Thoracic aorta (tissue), 2 donors: ENCODE results near the gene EVC. TPM values are rescaled to one million over a fixed set of nuclear protein-coding genes. Genes with fewer than 3 reads are reported as not detected.

Experiments
- ATAC-seq: fragments of 150-250 bp; one replicate; pipeline ENCODE4 v1.8.0; 2017; ENCODE audit warnings: low read depth; ENCODE audit not compliant: insufficient number of reproducible peaks, low FRiP score
- DNase-seq: peaks from one replicate; pipeline ENCODE4 v3.0.0-alpha.2; 2020; ENCODE audit warnings: low spot score
- H3K27ac ChIP-seq, 2 donors: fragments of 200-600 bp; sonication (generic); 1 replicate in 1 of 2; 2 replicates in 1 of 2; pipeline ENCODE4 v1.5.1; 2016; ENCODE audit warnings: mild to moderate bottlenecking in 2 of 2, moderate library complexity in 2 of 2
- H3K27me3 ChIP-seq: fragments of 200-600 bp; sonication (generic); replicated peaks from 2 replicates; pipeline ENCODE4 v1.6.0; 2016; ENCODE audit warnings: mild to moderate bottlenecking; ENCODE audit not compliant: insufficient read depth
- H3K36me3 ChIP-seq: fragments of 200-600 bp; sonication (generic); one replicate; pipeline ENCODE4 v1.5.1; 2016
- H3K4me1 ChIP-seq, 2 donors: fragments of 200-600 bp; sonication (generic); 1 replicate in 1 of 2; 2 replicates in 1 of 2; pipeline versions ENCODE4 v1.5.1 to v1.6.0; 2016; ENCODE audit warnings: low read depth in 2 of 2, mild to moderate bottlenecking in 1 of 2; ENCODE audit not compliant: control insufficient read depth in 1 of 2
- H3K4me3 ChIP-seq: fragments of 200-600 bp; sonication (generic); 2 replicates; pipeline ENCODE4 v1.5.1; 2016; ENCODE audit warnings: mild to moderate bottlenecking
- H3K9me3 ChIP-seq: fragments of 200-600 bp; sonication (generic); 2 replicates; pipeline ENCODE4 v1.5.1; 2016
- total RNA-seq, 2 donors: library from RNA; depleted of rRNA; stranded (reverse); fragments of >200 nt; gene quantifications; one replicate each; pipeline versions ENCODE4 v1.1.0 to v1.2.3, GENCODE V29; 2016
- TF ChIP-seq, protein P1 (sequence below): fragments of 200-600 bp; sonication (generic); IDR thresholded peaks from one replicate; pipeline ENCODE4 v1.5.1; 2019; ENCODE audit warnings: antibody characterized with exemption

EVC gene
- total RNA-seq, 2 donors from 2014 or later = 65.1 to 88.5 TPM

- Histone ChIP-seq H3K36me3 (peaks cover 18% of the 10 kb centered on the region), H3K9me3 (no peaks in the 10 kb centered on the region), H3K4me3 (no peak overlapping the region), H3K27ac (no peak overlapping the region), H3K4me1 (no peaks in the 10 kb centered on the region), H3K27me3 (no peaks in the 10 kb centered on the region)
- DNase-seq = no peak
- TF ChIP-seq, protein P1, sequence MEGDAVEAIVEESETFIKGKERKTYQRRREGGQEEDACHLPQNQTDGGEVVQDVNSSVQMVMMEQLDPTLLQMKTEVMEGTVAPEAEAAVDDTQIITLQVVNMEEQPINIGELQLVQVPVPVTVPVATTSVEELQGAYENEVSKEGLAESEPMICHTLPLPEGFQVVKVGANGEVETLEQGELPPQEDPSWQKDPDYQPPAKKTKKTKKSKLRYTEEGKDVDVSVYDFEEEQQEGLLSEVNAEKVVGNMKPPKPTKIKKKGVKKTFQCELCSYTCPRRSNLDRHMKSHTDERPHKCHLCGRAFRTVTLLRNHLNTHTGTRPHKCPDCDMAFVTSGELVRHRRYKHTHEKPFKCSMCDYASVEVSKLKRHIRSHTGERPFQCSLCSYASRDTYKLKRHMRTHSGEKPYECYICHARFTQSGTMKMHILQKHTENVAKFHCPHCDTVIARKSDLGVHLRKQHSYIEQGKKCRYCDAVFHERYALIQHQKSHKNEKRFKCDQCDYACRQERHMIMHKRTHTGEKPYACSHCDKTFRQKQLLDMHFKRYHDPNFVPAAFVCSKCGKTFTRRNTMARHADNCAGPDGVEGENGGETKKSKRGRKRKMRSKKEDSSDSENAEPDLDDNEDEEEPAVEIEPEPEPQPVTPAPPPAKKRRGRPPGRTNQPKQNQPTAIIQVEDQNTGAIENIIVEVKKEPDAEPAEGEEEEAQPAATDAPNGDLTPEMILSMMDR = no peak
- ATAC-seq = no peak
Measured at GRCh38 chr4:5824635-5825034, 113.6 kb downstream of the EVC start.

DNA sequence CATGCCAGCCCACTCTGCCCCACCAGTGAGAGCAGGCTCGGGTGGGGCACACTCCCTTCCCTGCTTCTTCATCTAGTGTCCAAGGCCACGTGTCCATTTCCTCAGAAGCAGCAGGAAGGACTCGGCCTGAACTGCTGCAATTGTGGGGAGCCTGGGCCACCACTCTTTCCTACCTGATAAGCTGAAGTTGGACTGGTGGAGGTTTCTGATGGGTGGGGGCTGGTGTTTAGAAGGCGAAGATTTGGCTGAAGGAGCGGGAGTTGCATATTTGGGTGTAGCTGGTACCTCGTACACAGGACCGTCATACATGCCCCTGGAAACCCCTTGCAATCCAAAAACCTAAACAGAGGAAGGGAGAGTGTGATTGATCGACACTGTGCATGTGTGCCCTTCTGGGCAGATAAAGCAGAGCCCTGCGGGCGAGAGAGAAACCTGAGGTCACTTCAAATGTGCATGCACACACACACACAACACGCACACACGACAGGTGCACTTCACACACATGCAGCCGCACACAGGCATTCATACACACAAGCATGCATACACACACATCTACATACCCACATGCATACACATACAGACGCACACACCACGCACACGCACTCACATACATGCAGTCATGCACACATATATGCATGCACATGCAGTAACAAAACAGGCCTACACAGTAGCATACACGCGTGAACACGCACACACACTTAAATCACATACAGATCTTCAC lies 114.5 kb downstream of the EVC start:
- H3K4me3 ChIP-seq = no peak overlapping the region
- DNase-seq = no peak
- no peaks in the 10 kb centered on the region for H3K4me1 ChIP-seq
- TF ChIP-seq, protein P1 = no peak
- peaks cover 11% of the 10 kb centered on the region for H3K36me3 ChIP-seq
- ATAC-seq = no peak
- H3K9me3 ChIP-seq = no peaks in the 10 kb centered on the region
- no peaks in the 10 kb centered on the region for H3K27me3 ChIP-seq
- no peak overlapping the region for H3K27ac ChIP-seq

DNA sequence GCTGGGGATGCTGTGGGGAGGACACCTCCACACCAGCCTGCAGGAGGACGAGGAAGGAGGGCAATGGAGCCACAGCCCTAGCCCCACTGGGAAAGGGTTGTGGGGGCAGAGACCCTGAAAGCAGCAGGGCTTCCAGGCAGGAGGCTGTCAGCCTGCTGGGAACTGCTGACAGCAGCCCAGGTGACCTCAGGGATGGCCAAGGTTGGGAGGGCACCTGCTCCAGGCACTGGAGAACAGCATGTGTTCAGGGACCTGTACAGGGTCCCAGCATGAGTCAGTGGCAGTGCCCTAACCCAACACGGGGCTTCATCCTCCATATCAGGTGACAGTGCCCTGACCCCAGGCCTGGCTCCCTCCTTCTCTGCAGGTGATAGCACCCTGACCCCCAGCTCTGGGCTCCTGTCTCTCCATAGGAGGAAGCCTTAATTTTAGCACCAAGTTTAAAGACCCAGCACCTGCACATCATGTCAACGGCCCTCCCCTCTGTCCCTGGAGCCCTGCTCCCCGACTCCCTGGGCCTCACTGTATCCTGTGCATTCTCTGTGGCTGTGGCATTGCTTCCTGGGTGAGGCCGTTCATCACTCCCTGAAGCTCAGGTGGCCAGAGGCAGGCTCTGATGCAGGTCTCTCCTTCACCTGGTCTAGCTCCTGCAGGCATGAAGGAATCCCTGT lies 115.6 kb downstream of the EVC start:
- TF ChIP-seq, protein P1 = no peak
- Histone ChIP-seq H3K36me3 (no peaks in the 10 kb centered on the region), H3K4me3 (no peak overlapping the region), H3K27ac (no peak overlapping the region), H3K27me3 (no peaks in the 10 kb centered on the region), H3K4me1 (no peaks in the 10 kb centered on the region), H3K9me3 (no peaks in the 10 kb centered on the region)
- DNase-seq (no peak), ATAC-seq (no peak)

- DNase-seq (no peak), ATAC-seq (no peak)
- H3K36me3 ChIP-seq = no peaks in the 10 kb centered on the region
- H3K4me3 ChIP-seq = no peak overlapping the region
- TF ChIP-seq, protein P1 = no peak
- no peaks in the 10 kb centered on the region for H3K9me3 ChIP-seq
- H3K27me3 ChIP-seq = no peaks in the 10 kb centered on the region
- no peak overlapping the region for H3K27ac ChIP-seq
- H3K4me1 ChIP-seq = no peaks in the 10 kb centered on the region
Measured at GRCh38 chr4:5827108-5828004, 116.4 kb downstream of the EVC start.

- Histone ChIP-seq H3K36me3 (no peaks in the 10 kb centered on the region), H3K27ac (no peak overlapping the region), H3K4me1 (no peaks in the 10 kb centered on the region), H3K9me3 (no peaks in the 10 kb centered on the region), H3K27me3 (no peaks in the 10 kb centered on the region), H3K4me3 (no peak overlapping the region)
- TF ChIP-seq, protein P1 = no peak
- DNase-seq = no peak
- no peak for ATAC-seq
Measured at GRCh38 chr4:5828005-5828391, 117.0 kb downstream of the EVC start.
